HG03175 (cell line): ENCODE data around the gene KRT23.

Experiments used
- ATAC-seq: cut with Tn5 transposase; IDR thresholded peaks from one replicate; pipeline ENCODE4 v1.9.1; 2021; ENCODE audit warnings: mild to moderate bottlenecking, moderate library complexity; ENCODE audit not compliant: unreplicated experiment

KRT23 gene

DNA sequence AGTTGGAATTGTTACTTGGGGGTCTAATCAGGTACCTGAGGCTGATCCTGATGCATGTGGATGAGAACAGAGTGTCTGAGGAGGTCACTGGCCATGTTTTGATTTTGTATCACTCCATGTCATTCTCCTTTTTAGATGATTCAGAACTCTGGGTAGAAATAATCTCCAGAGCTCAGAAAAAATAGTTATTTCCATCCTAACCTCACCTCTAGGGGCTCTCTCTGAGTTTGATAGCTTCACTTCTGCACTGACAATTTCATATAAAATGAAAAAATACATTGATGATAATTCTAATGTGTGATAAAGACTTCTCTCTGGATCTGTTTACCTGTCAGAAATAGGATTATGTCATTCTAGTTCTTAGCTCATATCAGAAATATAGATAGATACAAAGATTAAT lies 64.2 kb downstream of the KRT23 start:
- ATAC-seq = no peak
